H1 (cell line): ENCODE results near the gene SFMBT2. TPM values are rescaled to one million over a fixed set of nuclear protein-coding genes. Genes with fewer than 3 reads are reported as not detected.

Experiments used
- CREB1 ChIP-seq: IDR thresholded peaks from 2 replicates; pipeline ENCODE4 v1.6.1; 2012; ENCODE audit warnings: inconsistent platforms
- polyA plus RNA-seq, 7 experiments: library from polyadenylated mRNA; depleted of rRNA in 3 of 7; stranded (reverse) in 5 of 7; unstranded in 2 of 7; fragments of >200 nt in 5 of 7; fragments of 200-250 nt in 2 of 7; gene quantifications; 1 replicate in 5 of 7; 2 replicates in 1 of 7; 4 replicates in 1 of 7; pipeline versions ENCODE4 v1.2.1 to v1.2.3, GENCODE V29; 2011 to 2013; ENCODE audit warnings: missing spikeins in 2 of 7, mixed read lengths in 2 of 7
- total RNA-seq: library from RNA; stranded (reverse); fragmentation: NEBNext Ultra II Directional; extraction: Animal tissue kit (Norgen Biotek cat#: 25700); gene quantifications from 2 replicates; pipeline ENCODE4 v1.2.1, GENCODE V29; 2021

The SFMBT2 gene
- total and polyA plus RNA-seq, 2 of the 8 experiments (the other 6 are each of a cell fraction or from before 2014, with no cell fraction given): 2.9 to 11.0 TPM

DNA sequence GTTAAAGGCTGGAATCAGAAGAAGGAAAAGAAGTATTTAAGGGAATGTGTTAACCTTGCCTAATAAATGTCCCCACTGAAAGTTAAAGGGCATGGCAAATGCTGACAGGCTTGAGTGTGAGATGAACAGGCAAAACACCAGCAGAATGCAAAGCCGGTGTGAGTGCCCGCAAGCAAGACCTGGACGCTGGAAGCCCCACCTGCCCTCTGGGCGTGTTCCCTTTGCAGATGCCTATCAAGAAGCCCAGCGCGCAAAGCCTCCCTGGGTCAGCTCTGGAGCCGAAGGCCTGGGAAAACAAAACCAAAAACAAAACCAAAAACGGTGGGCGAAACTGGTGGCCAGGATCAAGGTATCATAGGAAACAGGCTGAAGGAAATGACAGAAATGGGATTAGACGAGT lies 200.3 kb downstream of the SFMBT2 start (continued):
- TF ChIP-seq CREB1: no peak
